ENCODE measurements around the gene FCRLB. TPM values are rescaled to one million over a fixed set of nuclear protein-coding genes. Genes with fewer than 3 reads are reported as not detected.

The FCRLB gene
- total and polyA plus RNA-seq, 2 of the 13 experiments (the other 11 are each of a cell fraction or from before 2014, with no cell fraction given) = 0.08 to 0.11 TPM

DNA sequence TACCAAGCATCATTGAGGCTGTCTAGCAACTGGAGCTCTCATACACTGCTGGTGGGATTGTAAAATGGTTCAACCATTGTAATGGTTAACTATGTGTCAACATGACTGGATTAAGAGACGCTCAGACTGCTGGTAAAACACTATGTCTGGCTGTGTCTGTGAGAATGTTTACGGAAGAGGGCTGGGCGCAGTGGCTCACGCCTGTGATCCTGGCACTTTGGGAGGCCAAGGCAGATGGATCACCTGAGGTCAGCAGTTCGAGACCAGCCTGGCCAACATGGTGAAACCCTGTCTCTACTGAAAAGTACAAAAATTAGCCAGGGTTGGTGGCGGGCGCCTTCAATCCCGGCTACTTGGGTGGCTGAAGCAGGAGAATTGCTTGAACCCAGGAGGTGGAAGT lies 19.1 kb upstream of the FCRLB start (continued):
- TF ChIP-seq, protein P1, sequence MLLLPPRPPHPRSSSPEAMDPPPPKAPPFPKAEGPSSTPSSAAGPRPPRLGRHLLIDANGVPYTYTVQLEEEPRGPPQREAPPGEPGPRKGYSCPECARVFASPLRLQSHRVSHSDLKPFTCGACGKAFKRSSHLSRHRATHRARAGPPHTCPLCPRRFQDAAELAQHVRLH (CRISPR knock-in tag; IDR thresholded peaks at IDR 0.05; ENCODE audit: borderline replicate concordance, low read depth) = peak; percentile 69; the same call in 1 of the 2 replicates
- TF ChIP-seq GTF3A (CRISPR knock-in tag; conservative IDR thresholded peaks at IDR 0.05) (0 out of 2 replicates have a peak, but pooled peaks have one; percentile 63), ZNF75D (CRISPR knock-in tag; IDR thresholded peaks at IDR 0.05; ENCODE audit: borderline replicate concordance) (no peak), POGZ (CRISPR knock-in tag; IDR thresholded peaks at IDR 0.05) (peak; percentile 79), FOSL2 (CRISPR knock-in tag; IDR thresholded peaks at IDR 0.05) (peak; percentile 58), KMT2A (CRISPR knock-in tag; IDR thresholded peaks at IDR 0.05) (no peak), ZNF3 (CRISPR knock-in tag; IDR thresholded peaks at IDR 0.05) (no peak), ZNF530 (CRISPR knock-in tag; IDR thresholded peaks at IDR 0.05; ENCODE audit: low read depth) (no peak)
- TF ChIP-seq, protein P2, sequence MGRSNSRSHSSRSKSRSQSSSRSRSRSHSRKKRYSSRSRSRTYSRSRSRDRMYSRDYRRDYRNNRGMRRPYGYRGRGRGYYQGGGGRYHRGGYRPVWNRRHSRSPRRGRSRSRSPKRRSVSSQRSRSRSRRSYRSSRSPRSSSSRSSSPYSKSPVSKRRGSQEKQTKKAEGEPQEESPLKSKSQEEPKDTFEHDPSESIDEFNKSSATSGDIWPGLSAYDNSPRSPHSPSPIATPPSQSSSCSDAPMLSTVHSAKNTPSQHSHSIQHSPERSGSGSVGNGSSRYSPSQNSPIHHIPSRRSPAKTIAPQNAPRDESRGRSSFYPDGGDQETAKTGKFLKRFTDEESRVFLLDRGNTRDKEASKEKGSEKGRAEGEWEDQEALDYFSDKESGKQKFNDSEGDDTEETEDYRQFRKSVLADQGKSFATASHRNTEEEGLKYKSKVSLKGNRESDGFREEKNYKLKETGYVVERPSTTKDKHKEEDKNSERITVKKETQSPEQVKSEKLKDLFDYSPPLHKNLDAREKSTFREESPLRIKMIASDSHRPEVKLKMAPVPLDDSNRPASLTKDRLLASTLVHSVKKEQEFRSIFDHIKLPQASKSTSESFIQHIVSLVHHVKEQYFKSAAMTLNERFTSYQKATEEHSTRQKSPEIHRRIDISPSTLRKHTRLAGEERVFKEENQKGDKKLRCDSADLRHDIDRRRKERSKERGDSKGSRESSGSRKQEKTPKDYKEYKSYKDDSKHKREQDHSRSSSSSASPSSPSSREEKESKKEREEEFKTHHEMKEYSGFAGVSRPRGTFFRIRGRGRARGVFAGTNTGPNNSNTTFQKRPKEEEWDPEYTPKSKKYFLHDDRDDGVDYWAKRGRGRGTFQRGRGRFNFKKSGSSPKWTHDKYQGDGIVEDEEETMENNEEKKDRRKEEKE (IDR thresholded peaks at IDR 0.05) = no peak
- TF ChIP-seq, protein P3, sequence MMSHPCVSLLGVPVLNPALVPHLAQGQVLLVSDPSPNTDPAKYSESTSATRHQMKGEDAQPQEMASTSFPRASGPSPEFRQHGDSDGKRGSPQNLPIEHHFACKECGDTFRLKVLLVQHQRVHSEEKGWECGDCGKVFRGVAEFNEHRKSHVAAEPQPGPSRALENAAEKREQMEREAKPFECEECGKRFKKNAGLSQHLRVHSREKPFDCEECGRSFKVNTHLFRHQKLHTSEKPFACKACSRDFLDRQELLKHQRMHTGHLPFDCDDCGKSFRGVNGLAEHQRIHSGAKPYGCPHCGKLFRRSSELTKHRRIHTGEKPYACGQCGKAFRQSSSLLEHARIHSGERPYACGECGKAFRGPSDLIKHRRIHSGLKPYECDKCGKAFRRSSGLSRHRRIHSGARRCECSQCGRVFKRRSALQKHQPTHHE (CRISPR knock-in tag; IDR thresholded peaks at IDR 0.05; ENCODE audit: borderline replicate concordance) = no peak
- TF ChIP-seq, protein P4, sequence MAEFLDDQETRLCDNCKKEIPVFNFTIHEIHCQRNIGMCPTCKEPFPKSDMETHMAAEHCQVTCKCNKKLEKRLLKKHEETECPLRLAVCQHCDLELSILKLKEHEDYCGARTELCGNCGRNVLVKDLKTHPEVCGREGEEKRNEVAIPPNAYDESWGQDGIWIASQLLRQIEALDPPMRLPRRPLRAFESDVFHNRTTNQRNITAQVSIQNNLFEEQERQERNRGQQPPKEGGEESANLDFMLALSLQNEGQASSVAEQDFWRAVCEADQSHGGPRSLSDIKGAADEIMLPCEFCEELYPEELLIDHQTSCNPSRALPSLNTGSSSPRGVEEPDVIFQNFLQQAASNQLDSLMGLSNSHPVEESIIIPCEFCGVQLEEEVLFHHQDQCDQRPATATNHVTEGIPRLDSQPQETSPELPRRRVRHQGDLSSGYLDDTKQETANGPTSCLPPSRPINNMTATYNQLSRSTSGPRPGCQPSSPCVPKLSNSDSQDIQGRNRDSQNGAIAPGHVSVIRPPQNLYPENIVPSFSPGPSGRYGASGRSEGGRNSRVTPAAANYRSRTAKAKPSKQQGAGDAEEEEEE (CRISPR knock-in tag; IDR thresholded peaks at IDR 0.05; ENCODE audit: borderline replicate concordance) = no peak
- TF ChIP-seq, protein P5, sequence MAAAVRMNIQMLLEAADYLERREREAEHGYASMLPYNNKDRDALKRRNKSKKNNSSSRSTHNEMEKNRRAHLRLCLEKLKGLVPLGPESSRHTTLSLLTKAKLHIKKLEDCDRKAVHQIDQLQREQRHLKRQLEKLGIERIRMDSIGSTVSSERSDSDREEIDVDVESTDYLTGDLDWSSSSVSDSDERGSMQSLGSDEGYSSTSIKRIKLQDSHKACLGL (CRISPR knock-in tag; IDR thresholded peaks at IDR 0.05) = no peak
- TF ChIP-seq, protein P6, sequence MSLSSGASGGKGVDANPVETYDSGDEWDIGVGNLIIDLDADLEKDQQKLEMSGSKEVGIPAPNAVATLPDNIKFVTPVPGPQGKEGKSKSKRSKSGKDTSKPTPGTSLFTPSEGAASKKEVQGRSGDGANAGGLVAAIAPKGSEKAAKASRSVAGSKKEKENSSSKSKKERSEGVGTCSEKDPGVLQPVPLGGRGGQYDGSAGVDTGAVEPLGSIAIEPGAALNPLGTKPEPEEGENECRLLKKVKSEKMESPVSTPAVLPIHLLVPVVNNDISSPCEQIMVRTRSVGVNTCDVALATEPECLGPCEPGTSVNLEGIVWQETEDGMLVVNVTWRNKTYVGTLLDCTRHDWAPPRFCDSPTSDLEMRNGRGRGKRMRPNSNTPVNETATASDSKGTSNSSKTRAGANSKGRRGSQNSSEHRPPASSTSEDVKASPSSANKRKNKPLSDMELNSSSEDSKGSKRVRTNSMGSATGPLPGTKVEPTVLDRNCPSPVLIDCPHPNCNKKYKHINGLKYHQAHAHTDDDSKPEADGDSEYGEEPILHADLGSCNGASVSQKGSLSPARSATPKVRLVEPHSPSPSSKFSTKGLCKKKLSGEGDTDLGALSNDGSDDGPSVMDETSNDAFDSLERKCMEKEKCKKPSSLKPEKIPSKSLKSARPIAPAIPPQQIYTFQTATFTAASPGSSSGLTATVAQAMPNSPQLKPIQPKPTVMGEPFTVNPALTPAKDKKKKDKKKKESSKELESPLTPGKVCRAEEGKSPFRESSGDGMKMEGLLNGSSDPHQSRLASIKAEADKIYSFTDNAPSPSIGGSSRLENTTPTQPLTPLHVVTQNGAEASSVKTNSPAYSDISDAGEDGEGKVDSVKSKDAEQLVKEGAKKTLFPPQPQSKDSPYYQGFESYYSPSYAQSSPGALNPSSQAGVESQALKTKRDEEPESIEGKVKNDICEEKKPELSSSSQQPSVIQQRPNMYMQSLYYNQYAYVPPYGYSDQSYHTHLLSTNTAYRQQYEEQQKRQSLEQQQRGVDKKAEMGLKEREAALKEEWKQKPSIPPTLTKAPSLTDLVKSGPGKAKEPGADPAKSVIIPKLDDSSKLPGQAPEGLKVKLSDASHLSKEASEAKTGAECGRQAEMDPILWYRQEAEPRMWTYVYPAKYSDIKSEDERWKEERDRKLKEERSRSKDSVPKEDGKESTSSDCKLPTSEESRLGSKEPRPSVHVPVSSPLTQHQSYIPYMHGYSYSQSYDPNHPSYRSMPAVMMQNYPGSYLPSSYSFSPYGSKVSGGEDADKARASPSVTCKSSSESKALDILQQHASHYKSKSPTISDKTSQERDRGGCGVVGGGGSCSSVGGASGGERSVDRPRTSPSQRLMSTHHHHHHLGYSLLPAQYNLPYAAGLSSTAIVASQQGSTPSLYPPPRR (CRISPR knock-in tag; IDR thresholded peaks at IDR 0.05; ENCODE audit: borderline replicate concordance) = peak; percentile 76

Data from HepG2 (cell line).